ENCODE data around the gene HBG2.
"Not testable (repeated sequence)": the region's sequence is repeated elsewhere in the genome, so short reads cannot be mapped to it uniquely, and the experiment has no call there.

Gene HBG2

GRCh38 chr11:5281596-5281995 is 27.0 kb upstream of the HBG2 start:
- no peak for DNase-seq (ENCODE audit: low spot score)

- DNase-seq (ENCODE audit: low spot score): no peak
Observed at GRCh38 chr11:5280582-5281102, 26.1 kb upstream of the HBG2 start.

GRCh38 chr11:5279471-5280090 is 25.0 kb upstream of the HBG2 start:
- no peak for DNase-seq (ENCODE audit: low spot score)

GRCh38 chr11:5277807-5278382 is 23.3 kb upstream of the HBG2 start:
- no peak for DNase-seq (ENCODE audit: low spot score)

GRCh38 chr11:5276697-5277096 is 22.1 kb upstream of the HBG2 start:
- no peak for DNase-seq (ENCODE audit: low spot score)

- DNase-seq (ENCODE audit: low spot score): no peak
Observed at GRCh38 chr11:5275369-5276110, 21.0 kb upstream of the HBG2 start.

GRCh38 chr11:5274395-5274794 is 19.8 kb upstream of the HBG2 start:
- no peak for DNase-seq (ENCODE audit: low spot score)

GRCh38 chr11:5272395-5273017 is 17.9 kb upstream of the HBG2 start:
- no peak for DNase-seq (ENCODE audit: low spot score)

- no peak for DNase-seq (ENCODE audit: low spot score)
Observed at GRCh38 chr11:5269715-5270147, 15.2 kb upstream of the HBG2 start, which contains the start of gene HBE1. Gene HBE1, minus strand, starts transcription at chr11:5269945. Its CDS starts 55 bp downstream, at chr11:5269890.

- DNase-seq (ENCODE audit: low spot score): no peak
Observed at GRCh38 chr11:5267033-5267563, 12.5 kb upstream of the HBG2 start.

GRCh38 chr11:5266609-5267008 is 12.0 kb upstream of the HBG2 start:
- no peak for DNase-seq (ENCODE audit: low spot score)

GRCh38 chr11:5265832-5266231 is 11.3 kb upstream of the HBG2 start:
- DNase-seq (ENCODE audit: low spot score): no peak

GRCh38 chr11:5258543-5259262 is 4.1 kb upstream of the HBG2 start:
- no peak for DNase-seq (ENCODE audit: low spot score)

- DNase-seq (ENCODE audit: low spot score): no peak
Observed at GRCh38 chr11:5257296-5257695, 2.7 kb upstream of the HBG2 start.

GRCh38 chr11:5254023-5254422 is 558 bp downstream of the HBG2 start:
- not testable (repeated sequence) for DNase-seq (ENCODE audit: low spot score)

- DNase-seq (ENCODE audit: low spot score): not testable (repeated sequence)
Observed at GRCh38 chr11:5253440-5253839, 1.1 kb downstream of the HBG2 start.

GRCh38 chr11:5252919-5253265 is 1.7 kb downstream of the HBG2 start:
- DNase-seq (ENCODE audit: low spot score): no peak

- no peak for DNase-seq (ENCODE audit: low spot score)
Observed at GRCh38 chr11:5252192-5252918, 2.2 kb downstream of the HBG2 start.

GRCh38 chr11:5251746-5252145 is 2.8 kb downstream of the HBG2 start:
- no peak for DNase-seq (ENCODE audit: low spot score)

GRCh38 chr11:5250543-5251204 is 3.9 kb downstream of the HBG2 start:
- DNase-seq (ENCODE audit: low spot score): no peak
